ENCODE data around the gene CDH10. TPM values are rescaled to one million over a fixed set of nuclear protein-coding genes. Genes with fewer than 3 reads are reported as not detected.

Gene CDH10
- total and polyA plus RNA-seq, 9 of the 15 experiments (the other 6 are each of a cell fraction or from before 2014, with no cell fraction given) = not detected

- in situ Hi-C loops (cut with MboI) = no loop called here
- WGBS (ENCODE audit: insufficient coverage, low coverage, missing lambda C conversion rate) = 3% methylated on average over 4 of the region's 4 CpGs
- no peaks in the 10 kb centered on the region for H3K36me3 ChIP-seq (ENCODE audit: control insufficient read depth, insufficient read depth, low read length)
- DNase-seq (ENCODE audit: extremely low read depth in 1 of 4, low spot score in 3 of 4) (peak; percentile 21 to 47 (median 24)), ATAC-seq (no peak), FAIRE-seq (peak; percentile 63)
- CTCF ChIA-PET (ENCODE audit: low intra/inter-chr PET ratio) = no interaction called here
- H3K4me3 ChIP-seq = no peak overlapping the region
- H3K9me3 ChIP-seq (replicated peaks; ENCODE audit: control insufficient read depth, insufficient read depth, low read depth, low read length) = no peaks in the 10 kb centered on the region
- H3K79me2 ChIP-seq (ENCODE audit: control insufficient read depth, insufficient read depth, low read length) = no peaks in the 10 kb centered on the region
- H2AFZ ChIP-seq (ENCODE audit: low read depth, low read length) = no peak overlapping the region
- H3K4me2 ChIP-seq (ENCODE audit: insufficient read depth, low read length) = no peak overlapping the region
- POLR2A ChIA-PET = no interaction called here
- no peak overlapping the region for H3K27ac ChIP-seq (ENCODE audit: extremely low read depth, low read depth, low read length)
- intact Hi-C loops (cut with micrococcal nuclease) = no loop called here
- H3K4me1 ChIP-seq (replicated peaks in 1 of 2; ENCODE audit: control insufficient read depth in 2 of 2, insufficient read depth in 2 of 2, low read length in 2 of 2) = no peaks in the 10 kb centered on the region
- H3K9me1 ChIP-seq (ENCODE audit: control insufficient read depth, insufficient read depth, low read length) = no peaks in the 10 kb centered on the region
- H4K20me1 ChIP-seq (replicated peaks; ENCODE audit: control insufficient read depth, insufficient read depth, low read length) = no peaks in the 10 kb centered on the region
- no peaks in the 10 kb centered on the region for H3K27me3 ChIP-seq (ENCODE audit: control insufficient read depth in 2 of 2, insufficient read depth in 2 of 2, low read length in 2 of 2)
- H3K9ac ChIP-seq (ENCODE audit: insufficient read depth in 1 of 2, low read depth in 2 of 2, low read length in 2 of 2) = no peak overlapping the region
- no TSS peak for BruUV-seq (replicated peaks)
- no peak for TF ChIP-seq DEAF1 (CRISPR knock-in tag; IDR thresholded peaks at IDR 0.05)
- TF ChIP-seq, protein P1, sequence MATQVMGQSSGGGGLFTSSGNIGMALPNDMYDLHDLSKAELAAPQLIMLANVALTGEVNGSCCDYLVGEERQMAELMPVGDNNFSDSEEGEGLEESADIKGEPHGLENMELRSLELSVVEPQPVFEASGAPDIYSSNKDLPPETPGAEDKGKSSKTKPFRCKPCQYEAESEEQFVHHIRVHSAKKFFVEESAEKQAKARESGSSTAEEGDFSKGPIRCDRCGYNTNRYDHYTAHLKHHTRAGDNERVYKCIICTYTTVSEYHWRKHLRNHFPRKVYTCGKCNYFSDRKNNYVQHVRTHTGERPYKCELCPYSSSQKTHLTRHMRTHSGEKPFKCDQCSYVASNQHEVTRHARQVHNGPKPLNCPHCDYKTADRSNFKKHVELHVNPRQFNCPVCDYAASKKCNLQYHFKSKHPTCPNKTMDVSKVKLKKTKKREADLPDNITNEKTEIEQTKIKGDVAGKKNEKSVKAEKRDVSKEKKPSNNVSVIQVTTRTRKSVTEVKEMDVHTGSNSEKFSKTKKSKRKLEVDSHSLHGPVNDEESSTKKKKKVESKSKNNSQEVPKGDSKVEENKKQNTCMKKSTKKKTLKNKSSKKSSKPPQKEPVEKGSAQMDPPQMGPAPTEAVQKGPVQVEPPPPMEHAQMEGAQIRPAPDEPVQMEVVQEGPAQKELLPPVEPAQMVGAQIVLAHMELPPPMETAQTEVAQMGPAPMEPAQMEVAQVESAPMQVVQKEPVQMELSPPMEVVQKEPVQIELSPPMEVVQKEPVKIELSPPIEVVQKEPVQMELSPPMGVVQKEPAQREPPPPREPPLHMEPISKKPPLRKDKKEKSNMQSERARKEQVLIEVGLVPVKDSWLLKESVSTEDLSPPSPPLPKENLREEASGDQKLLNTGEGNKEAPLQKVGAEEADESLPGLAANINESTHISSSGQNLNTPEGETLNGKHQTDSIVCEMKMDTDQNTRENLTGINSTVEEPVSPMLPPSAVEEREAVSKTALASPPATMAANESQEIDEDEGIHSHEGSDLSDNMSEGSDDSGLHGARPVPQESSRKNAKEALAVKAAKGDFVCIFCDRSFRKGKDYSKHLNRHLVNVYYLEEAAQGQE (IDR thresholded peaks at IDR 0.05; ENCODE audit: borderline replicate concordance) = peak; percentile 42; the same call in 1 of the 2 replicates
- TF ChIP-seq, protein P1 (CRISPR knock-in tag; IDR thresholded peaks at IDR 0.05; ENCODE audit: low read depth) = no peak
- TF ChIP-seq SMC3 (conservative IDR thresholded peaks at IDR 0.05; ENCODE audit: insufficient read depth, low read depth, low read length) = 0 out of 2 replicates have a peak, but pooled peaks have one; percentile 10
- TF ChIP-seq, protein P2, sequence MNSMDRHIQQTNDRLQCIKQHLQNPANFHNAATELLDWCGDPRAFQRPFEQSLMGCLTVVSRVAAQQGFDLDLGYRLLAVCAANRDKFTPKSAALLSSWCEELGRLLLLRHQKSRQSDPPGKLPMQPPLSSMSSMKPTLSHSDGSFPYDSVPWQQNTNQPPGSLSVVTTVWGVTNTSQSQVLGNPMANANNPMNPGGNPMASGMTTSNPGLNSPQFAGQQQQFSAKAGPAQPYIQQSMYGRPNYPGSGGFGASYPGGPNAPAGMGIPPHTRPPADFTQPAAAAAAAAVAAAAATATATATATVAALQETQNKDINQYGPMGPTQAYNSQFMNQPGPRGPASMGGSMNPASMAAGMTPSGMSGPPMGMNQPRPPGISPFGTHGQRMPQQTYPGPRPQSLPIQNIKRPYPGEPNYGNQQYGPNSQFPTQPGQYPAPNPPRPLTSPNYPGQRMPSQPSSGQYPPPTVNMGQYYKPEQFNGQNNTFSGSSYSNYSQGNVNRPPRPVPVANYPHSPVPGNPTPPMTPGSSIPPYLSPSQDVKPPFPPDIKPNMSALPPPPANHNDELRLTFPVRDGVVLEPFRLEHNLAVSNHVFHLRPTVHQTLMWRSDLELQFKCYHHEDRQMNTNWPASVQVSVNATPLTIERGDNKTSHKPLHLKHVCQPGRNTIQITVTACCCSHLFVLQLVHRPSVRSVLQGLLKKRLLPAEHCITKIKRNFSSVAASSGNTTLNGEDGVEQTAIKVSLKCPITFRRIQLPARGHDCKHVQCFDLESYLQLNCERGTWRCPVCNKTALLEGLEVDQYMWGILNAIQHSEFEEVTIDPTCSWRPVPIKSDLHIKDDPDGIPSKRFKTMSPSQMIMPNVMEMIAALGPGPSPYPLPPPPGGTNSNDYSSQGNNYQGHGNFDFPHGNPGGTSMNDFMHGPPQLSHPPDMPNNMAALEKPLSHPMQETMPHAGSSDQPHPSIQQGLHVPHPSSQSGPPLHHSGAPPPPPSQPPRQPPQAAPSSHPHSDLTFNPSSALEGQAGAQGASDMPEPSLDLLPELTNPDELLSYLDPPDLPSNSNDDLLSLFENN (IDR thresholded peaks at IDR 0.05; ENCODE audit: low read depth in 2 of 2, low read length in 2 of 2) = no peak
- peak; percentile 61 to 79 for TF ChIP-seq RAD21 (CRISPR knock-in tag; conservative IDR thresholded peaks at IDR 0.05 in 1 of 2, IDR thresholded peaks at IDR 0.05 in 1 of 2)
Observed at GRCh38 chr5:24633715-24634325, 11.0 kb downstream of the CDH10 start.

Measured in K562 (cell line).